OCI-LY1 (cell line): ENCODE data around the gene PRSS53.

Experiments
- EZH2 ChIP-seq: fragments of 200-600 bp; sonication (generic), shearing (Covaris generic); IDR thresholded peaks from 2 replicates; pipeline ENCODE4 v1.8.0; 2017; ENCODE audit warnings: borderline replicate concordance, mixed run types, mild to moderate bottlenecking, antibody characterized with exemption, low read length, moderate library complexity, mixed read lengths
- TF ChIP-seq, protein P1 (sequence below): fragments of 200-600 bp; sonication (generic), shearing (Covaris generic); IDR thresholded peaks from 2 replicates; pipeline ENCODE4 v1.5.1; 2017; ENCODE audit warnings: mild to moderate bottlenecking, antibody characterized with exemption, low read length, moderate library complexity, mixed read lengths

DNA sequence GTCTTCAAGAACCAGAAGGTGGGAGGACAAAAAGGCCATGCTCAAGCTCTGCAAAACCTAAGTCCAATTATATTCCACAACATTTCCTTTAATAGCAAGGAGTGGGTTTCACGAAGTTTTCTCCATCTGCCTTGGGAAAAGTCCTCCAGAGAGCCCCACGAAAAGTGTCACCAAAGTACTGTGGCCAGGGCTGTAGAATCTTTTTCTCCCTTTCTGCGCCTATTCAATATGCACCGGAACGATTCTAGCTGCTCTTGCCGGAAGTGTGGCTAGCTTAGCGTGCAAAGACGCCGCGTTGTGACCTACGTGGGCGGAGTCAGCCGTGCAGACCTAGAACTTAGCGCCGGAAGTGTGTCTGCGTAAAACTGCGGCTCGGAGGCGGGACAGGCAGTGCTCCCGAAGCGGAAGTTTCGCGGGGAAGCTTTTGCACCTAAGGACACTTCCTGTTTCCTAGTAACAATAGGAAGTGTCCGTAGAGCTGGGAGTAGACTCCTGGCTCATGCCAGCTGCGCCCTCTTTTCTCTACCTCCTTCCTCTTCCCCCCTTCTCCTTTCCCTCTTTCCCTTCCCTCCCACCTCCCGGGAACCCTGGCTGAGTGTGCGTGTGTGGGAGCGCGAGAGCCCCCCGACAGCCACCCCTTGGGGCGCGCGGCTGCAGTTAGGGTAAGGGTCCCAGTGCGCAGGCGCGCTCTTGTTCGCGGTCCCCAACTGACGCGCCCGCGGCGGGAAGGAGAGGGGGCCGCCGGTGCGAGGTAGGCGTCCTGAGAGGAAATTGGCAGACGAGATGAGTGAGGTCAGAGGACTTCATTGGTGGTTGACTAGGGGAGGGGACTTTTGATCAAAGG is 14.6 kb downstream of the PRSS53 start, which contains the start of the genes ZNF646 and ZNF668:
- TF ChIP-seq, protein P1, sequence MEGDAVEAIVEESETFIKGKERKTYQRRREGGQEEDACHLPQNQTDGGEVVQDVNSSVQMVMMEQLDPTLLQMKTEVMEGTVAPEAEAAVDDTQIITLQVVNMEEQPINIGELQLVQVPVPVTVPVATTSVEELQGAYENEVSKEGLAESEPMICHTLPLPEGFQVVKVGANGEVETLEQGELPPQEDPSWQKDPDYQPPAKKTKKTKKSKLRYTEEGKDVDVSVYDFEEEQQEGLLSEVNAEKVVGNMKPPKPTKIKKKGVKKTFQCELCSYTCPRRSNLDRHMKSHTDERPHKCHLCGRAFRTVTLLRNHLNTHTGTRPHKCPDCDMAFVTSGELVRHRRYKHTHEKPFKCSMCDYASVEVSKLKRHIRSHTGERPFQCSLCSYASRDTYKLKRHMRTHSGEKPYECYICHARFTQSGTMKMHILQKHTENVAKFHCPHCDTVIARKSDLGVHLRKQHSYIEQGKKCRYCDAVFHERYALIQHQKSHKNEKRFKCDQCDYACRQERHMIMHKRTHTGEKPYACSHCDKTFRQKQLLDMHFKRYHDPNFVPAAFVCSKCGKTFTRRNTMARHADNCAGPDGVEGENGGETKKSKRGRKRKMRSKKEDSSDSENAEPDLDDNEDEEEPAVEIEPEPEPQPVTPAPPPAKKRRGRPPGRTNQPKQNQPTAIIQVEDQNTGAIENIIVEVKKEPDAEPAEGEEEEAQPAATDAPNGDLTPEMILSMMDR = no peak
- no peak for TF ChIP-seq EZH2
